Endometrium (tissue), 2 donors: ENCODE data around the gene MIP.
A peak's percentile ranks its signal among the peaks of the same experiment; 100 is the strongest.
"Not testable (repeated sequence)": the region's sequence is repeated elsewhere in the genome, so short reads cannot be mapped to it uniquely, and the experiment has no call there.

Experiments
- FAIRE-seq: peaks from 2 replicates; lab custom pipeline; 2012; peaks lifted over from hg19 to GRCh38; lab: Jason Lieb, UNC
- donor health status: control.
- donor health status: control.

MIP gene

GRCh38 chr12:56468216-56469006 is 14.0 kb upstream of the MIP start, which contains the start of gene SPRYD4:
Gene SPRYD4 (plus strand): TSS chr12:56468578. CDS start chr12:56468592, 14 bp downstream.
- no peak for FAIRE-seq

GRCh38 chr12:56462565-56462964 is 8.1 kb upstream of the MIP start:
- FAIRE-seq, result no peak

- no peak for FAIRE-seq
Observed at GRCh38 chr12:56461235-56462159, 7.0 kb upstream of the MIP start.

GRCh38 chr12:56457817-56458216 is 3.4 kb upstream of the MIP start:
- FAIRE-seq, result no peak

- FAIRE-seq, result no peak
Observed at GRCh38 chr12:56451147-56451546, 3.3 kb downstream of the MIP start.

GRCh38 chr12:56450241-56450640 is 4.2 kb downstream of the MIP start:
- FAIRE-seq, result no peak

- FAIRE-seq, result no peak
Observed at GRCh38 chr12:56449622-56449984, 4.9 kb downstream of the MIP start.

GRCh38 chr12:56448860-56449621 is 5.4 kb downstream of the MIP start, which contains the start of gene TIMELESS:
Gene TIMELESS (minus strand): TSS chr12:56449426. CDS start chr12:56434170, 15,256 bp downstream.
- peak; percentile 33 for FAIRE-seq

- not testable (repeated sequence) for FAIRE-seq
Observed at GRCh38 chr12:56443208-56443607, 11.2 kb downstream of the MIP start.

GRCh38 chr12:56437430-56438176 is 16.9 kb downstream of the MIP start:
- FAIRE-seq, result no peak

- FAIRE-seq, result no peak
Observed at GRCh38 chr12:56434828-56435227, 19.6 kb downstream of the MIP start.

- no peak for FAIRE-seq
Observed at GRCh38 chr12:56431850-56432249, 22.6 kb downstream of the MIP start.

GRCh38 chr12:56431288-56431687 is 23.2 kb downstream of the MIP start:
- no peak for FAIRE-seq

GRCh38 chr12:56425940-56426438 is 28.5 kb downstream of the MIP start:
- FAIRE-seq, result no peak

- no peak for FAIRE-seq
Observed at GRCh38 chr12:56425193-56425592, 29.3 kb downstream of the MIP start.

- no peak for FAIRE-seq
Observed at GRCh38 chr12:56420411-56420810, 34.0 kb downstream of the MIP start.

GRCh38 chr12:56417739-56418138 is 36.7 kb downstream of the MIP start:
- FAIRE-seq, result no peak

GRCh38 chr12:56414401-56414800 is 40.1 kb downstream of the MIP start:
- FAIRE-seq, result no peak

GRCh38 chr12:56413392-56413791 is 41.1 kb downstream of the MIP start:
- FAIRE-seq, result no peak

GRCh38 chr12:56411781-56412639 is 42.4 kb downstream of the MIP start:
- FAIRE-seq, result no peak
